Hepatic stellate cell (primary cell): ENCODE data around the gene ACER3.
"Not testable (repeated sequence)": the region's sequence is repeated elsewhere in the genome, so short reads cannot be mapped to it uniquely, and the experiment has no call there.

Experiments
- DNase-seq: peaks from one replicate; pipeline ENCODE4 v3.0.0; 2011; ENCODE audit warnings: low spot score

ACER3 gene

GRCh38 chr11:77059806-77060205 is 199.1 kb downstream of the ACER3 start:
- no peak for DNase-seq

- no peak for DNase-seq
Observed at GRCh38 chr11:77060234-77060633, 199.5 kb downstream of the ACER3 start.

GRCh38 chr11:77061258-77061657 is 200.5 kb downstream of the ACER3 start:
- not testable (repeated sequence) for DNase-seq

GRCh38 chr11:77062924-77063323 is 202.2 kb downstream of the ACER3 start:
- DNase-seq = no peak

- no peak for DNase-seq
Observed at GRCh38 chr11:77063407-77063806, 202.7 kb downstream of the ACER3 start.

- DNase-seq = no peak
Observed at GRCh38 chr11:77063861-77064260, 203.1 kb downstream of the ACER3 start.

GRCh38 chr11:77064648-77065217 is 204.0 kb downstream of the ACER3 start:
- DNase-seq = no peak

- DNase-seq = peak; percentile 66
Observed at GRCh38 chr11:77065878-77066228, 205.1 kb downstream of the ACER3 start.

GRCh38 chr11:77066229-77067042 is 205.7 kb downstream of the ACER3 start, which contains the start of gene CAPN5:
CAPN5 (plus strand) TSS chr11:77066971; CDS start chr11:77084887, 17,916 bp downstream.
- peak; percentile 99 for DNase-seq

GRCh38 chr11:77067861-77068443 is 207.2 kb downstream of the ACER3 start:
- DNase-seq = no peak

- DNase-seq = no peak
Observed at GRCh38 chr11:77068457-77069335, 208.0 kb downstream of the ACER3 start.

- no peak for DNase-seq
Observed at GRCh38 chr11:77069336-77069968, 208.7 kb downstream of the ACER3 start.

- no peak for DNase-seq
Observed at GRCh38 chr11:77069969-77070582, 209.4 kb downstream of the ACER3 start.

- DNase-seq = no peak
Observed at GRCh38 chr11:77071077-77071476, 210.4 kb downstream of the ACER3 start.

- DNase-seq = no peak
Observed at GRCh38 chr11:77071671-77072605, 211.2 kb downstream of the ACER3 start.

GRCh38 chr11:77072851-77073327 is 212.2 kb downstream of the ACER3 start:
- DNase-seq = no peak

GRCh38 chr11:77073328-77074001 is 212.7 kb downstream of the ACER3 start:
- peak; percentile 99 for DNase-seq

GRCh38 chr11:77074205-77074604 is 213.5 kb downstream of the ACER3 start:
- no peak for DNase-seq

- DNase-seq = no peak
Observed at GRCh38 chr11:77074626-77075221, 214.0 kb downstream of the ACER3 start.
